HG02642 (cell line): ENCODE results near the gene MET.
A peak's percentile ranks its signal among the peaks of the same experiment; 100 is the strongest.

Experiments used
- ATAC-seq: cut with Tn5 transposase; IDR thresholded peaks from one replicate; pipeline ENCODE4 v1.9.1; 2021; ENCODE audit warnings: mild to moderate bottlenecking; ENCODE audit not compliant: unreplicated experiment, poor library complexity

MET gene

GRCh38 chr7:116661865-116662264 is 10.1 kb upstream of the MET start:
- no peak for ATAC-seq

- ATAC-seq, result no peak
These were observed 8.3 kb upstream of the MET start for GRCh38 chr7:116663744-116664143.

- ATAC-seq, result no peak
These were observed 6.5 kb upstream of the MET start for GRCh38 chr7:116665332-116665996.

GRCh38 chr7:116669769-116670168 is 2.2 kb upstream of the MET start:
- no peak for ATAC-seq

GRCh38 chr7:116670409-116671015 is 1.5 kb upstream of the MET start:
- no peak for ATAC-seq

GRCh38 chr7:116671111-116671510 is 885 bp upstream of the MET start:
- ATAC-seq, result no peak

GRCh38 chr7:116672596-116673456 is 830 bp downstream of the MET start:
- ATAC-seq, result no peak

- no peak for ATAC-seq
These were observed 1.5 kb downstream of the MET start for GRCh38 chr7:116673457-116673865.

GRCh38 chr7:116674508-116675173 is 2.6 kb downstream of the MET start:
- no peak for ATAC-seq

GRCh38 chr7:116675812-116676355 is 3.9 kb downstream of the MET start:
- ATAC-seq, result no peak

GRCh38 chr7:116678780-116679179 is 6.8 kb downstream of the MET start:
- ATAC-seq, result no peak

- peak; percentile 57 for ATAC-seq
These were observed 7.5 kb downstream of the MET start for GRCh38 chr7:116679500-116679899.

- peak; percentile 100 for ATAC-seq
These were observed 11.8 kb downstream of the MET start for GRCh38 chr7:116683786-116684185.

- no peak for ATAC-seq
These were observed 14.0 kb downstream of the MET start for GRCh38 chr7:116686033-116686432.

GRCh38 chr7:116686812-116687419 is 14.9 kb downstream of the MET start:
- ATAC-seq, result no peak

GRCh38 chr7:116687801-116688201 is 15.8 kb downstream of the MET start:
- no peak for ATAC-seq

- ATAC-seq, result no peak
These were observed 17.8 kb downstream of the MET start for GRCh38 chr7:116689790-116690259.

- ATAC-seq, result no peak
These were observed 19.7 kb downstream of the MET start for GRCh38 chr7:116691664-116692063.

- no peak for ATAC-seq
These were observed 20.7 kb downstream of the MET start for GRCh38 chr7:116692401-116693308.
